Stimulated activated effector memory CD8-positive, alpha-beta T cell treated with anti-CD3 and anti-CD28 coated beads, Interleukin-12 subunit alpha, Interleukin-12 subunit beta, amount 100 ng/mL, for 72 hours (primary cell): ENCODE measurements around the gene MBD6.

Source experiments
- ATAC-seq: fragments of 150-1000 bp; cut with Tn5 transposase; 2 replicates; pipeline ENCODE4 v1.10.0; 2021
- DNase-seq, 2 donors: peaks; one replicate each; pipeline ENCODE4 v3.0.0; 2021 to 2022; ENCODE audit warnings: low spot score in 2 of 2
- H3K27ac Mint-ChIP-seq: one replicate; pipeline ENCODE4 v1.8.0; 2022; ENCODE audit warnings: mild to moderate bottlenecking, mixed read lengths
- H3K36me3 Mint-ChIP-seq: one replicate; pipeline ENCODE4 v1.8.0; 2022; ENCODE audit warnings: mild to moderate bottlenecking, mixed read lengths
- H3K4me1 Mint-ChIP-seq: one replicate; pipeline ENCODE4 v1.8.0; 2022; ENCODE audit warnings: mixed read lengths
- H3K4me3 Mint-ChIP-seq: one replicate; pipeline ENCODE4 v1.8.0; 2022; ENCODE audit warnings: mild to moderate bottlenecking, mixed read lengths
- H3K9me3 Mint-ChIP-seq: one replicate; pipeline ENCODE4 v1.8.0; 2022; ENCODE audit warnings: mixed read lengths

Gene MBD6

DNA sequence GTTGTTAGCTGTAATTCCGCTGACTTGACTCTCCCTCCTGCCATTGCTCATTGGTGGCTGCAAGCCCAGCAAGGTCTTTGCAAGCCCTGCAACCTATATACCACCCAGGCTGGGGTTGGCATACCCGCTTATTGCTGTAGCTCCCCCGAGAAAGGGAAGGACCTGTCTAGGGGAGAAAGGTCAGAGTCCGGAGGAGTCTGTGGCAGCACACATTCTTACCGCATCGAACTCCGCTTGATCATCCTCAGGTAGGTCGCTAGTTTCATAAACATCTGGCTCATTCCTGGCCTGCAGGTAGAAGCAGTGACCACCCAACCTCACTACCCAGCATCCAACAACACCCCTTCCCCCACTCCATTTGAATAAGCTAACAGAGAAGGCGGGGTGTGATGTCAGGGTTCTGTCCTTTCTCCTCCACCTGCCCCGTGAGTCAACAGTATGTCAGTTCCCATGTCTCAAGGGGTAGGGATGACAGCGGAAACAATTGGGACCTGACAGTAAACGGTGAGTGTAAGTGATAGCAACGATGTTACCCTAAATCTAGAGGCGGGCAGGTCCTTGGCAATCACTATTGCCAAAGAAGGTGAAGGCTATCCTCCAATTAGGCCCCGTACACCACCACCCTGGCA lies 23.3 kb downstream of the MBD6 start:
- ATAC-seq, result no peak

DNA sequence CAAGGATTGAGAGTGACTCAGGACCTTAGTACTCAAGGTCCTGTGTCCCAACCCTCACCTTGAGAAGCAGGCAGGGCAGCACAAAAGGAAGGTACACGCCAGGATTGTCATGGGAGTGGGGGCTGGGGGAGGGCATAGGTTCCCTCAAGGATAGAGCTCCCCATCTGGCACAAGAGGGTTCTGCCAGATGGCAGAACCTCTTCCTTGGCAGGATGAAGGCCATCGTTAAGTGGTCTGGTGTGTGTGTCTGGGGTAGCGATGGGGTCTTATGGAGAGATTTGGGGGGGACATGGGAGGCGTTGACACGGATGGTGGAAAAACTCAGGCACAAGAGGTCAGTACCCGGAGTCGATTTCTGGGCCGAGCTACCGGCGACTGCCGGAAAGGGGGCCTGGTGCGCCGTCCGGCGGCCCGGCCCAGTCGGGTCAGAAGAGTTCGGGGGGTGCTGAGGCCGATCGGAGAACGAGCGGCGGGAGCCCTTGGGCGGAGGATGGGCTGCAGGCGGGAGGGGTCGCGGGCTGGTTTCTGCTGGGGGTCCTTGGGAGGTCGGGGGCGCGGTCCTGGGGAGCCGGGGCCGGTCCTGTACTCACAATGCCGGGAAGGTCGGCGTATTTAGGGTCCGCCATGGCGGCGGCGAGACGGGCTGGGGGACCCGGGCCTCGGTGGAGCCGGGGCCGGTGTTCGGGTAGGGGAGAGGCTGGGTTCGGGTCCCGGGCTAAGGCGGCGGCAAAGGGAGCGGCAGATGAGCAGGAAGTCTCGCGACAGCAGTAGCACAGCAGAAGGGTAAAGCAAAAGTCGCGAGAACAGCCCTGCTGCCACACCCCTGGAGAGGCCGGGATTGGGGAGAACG lies 24.0 kb downstream of the MBD6 start, which contains the start of gene DCTN2:
DCTN2 (minus strand) TSS at position 755 of the 850 bp plus-strand sequence; CDS start at position 626, 129 bp downstream.
- Mint-ChIP-seq H3K4me1 (peaks cover 54% of the 10 kb centered on the region), H3K9me3 (no peaks in the 10 kb centered on the region), H3K27ac (peak within 1 kb of the TSS; percentile 99), H3K4me3 (peak within 1 kb of the TSS; percentile 97), H3K36me3 (peaks cover 43% of the 10 kb centered on the region)
- ATAC-seq, result peak; percentile 95
- peak; percentile 76 to 93 for DNase-seq

More for the DNA sequence above, 23.3 kb downstream of the MBD6 start:
- Mint-ChIP-seq H3K9me3 (no peaks in the 10 kb centered on the region), H3K36me3 (peaks cover 50% of the 10 kb centered on the region), H3K27ac (peak overlapping the region; percentile 99), H3K4me3 (peak overlapping the region; percentile 97), H3K4me1 (peaks cover 53% of the 10 kb centered on the region)
- no peak for DNase-seq

DNA sequence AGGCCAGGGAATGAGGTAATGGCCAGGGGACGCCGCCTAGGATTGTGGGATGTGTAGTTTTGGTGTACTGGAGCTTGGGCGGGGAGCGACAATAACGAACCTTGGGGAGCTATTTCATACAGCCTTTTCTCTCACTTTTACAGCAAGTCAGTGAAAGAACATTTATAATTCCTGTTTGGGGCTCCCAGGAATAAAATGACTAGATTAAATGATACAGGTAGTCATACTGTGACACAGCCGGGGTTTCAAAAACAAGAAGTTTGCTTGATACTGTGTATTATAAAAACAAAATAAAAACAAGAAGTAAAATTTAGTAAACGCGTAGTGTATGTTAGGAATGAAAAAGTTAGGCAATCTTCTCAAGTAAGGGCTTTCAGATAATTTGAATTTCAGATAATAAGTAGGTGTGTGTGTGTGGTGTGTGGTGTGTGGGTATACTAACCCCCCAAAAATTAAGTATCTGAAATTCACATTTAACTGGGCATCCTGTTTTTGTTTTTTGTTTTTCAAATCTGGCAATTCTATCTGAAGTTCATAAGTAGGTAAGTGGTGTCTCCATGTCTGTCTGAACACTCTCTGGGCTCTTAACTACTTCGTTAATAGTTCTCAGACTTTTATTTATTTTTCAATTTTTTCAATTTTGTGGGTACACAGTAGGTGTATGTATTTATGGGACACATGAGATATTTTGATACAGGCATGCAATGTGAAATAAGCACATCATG lies 24.8 kb downstream of the MBD6 start:
- peaks cover 54% of the 10 kb centered on the region for H3K4me1 Mint-ChIP-seq
- peak overlapping the region; percentile 97 for H3K4me3 Mint-ChIP-seq
- H3K36me3 Mint-ChIP-seq, result peaks cover 35% of the 10 kb centered on the region
- no peaks in the 10 kb centered on the region for H3K9me3 Mint-ChIP-seq
- peak overlapping the region; percentile 99 for H3K27ac Mint-ChIP-seq
- DNase-seq, result no peak
- ATAC-seq, result no peak

DNA sequence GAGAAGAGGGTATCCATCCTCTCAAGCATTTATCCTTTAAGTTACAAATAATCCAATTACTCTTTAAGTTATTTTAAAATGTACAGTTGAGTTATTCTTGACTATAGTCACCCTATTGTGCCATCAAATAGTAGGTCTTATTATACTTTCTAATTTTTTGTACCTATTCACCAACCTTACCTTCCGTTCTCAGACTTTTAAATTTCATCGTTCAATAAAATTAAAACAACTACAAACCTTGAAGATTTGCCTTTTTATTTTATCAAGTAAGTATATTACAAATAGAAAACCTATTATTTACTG lies 25.3 kb downstream of the MBD6 start:
- DNase-seq (no peak), ATAC-seq (no peak)
- peaks cover 31% of the 10 kb centered on the region for H3K36me3 Mint-ChIP-seq
- H3K4me1 Mint-ChIP-seq, result peaks cover 54% of the 10 kb centered on the region
- peak overlapping the region; percentile 97 for H3K4me3 Mint-ChIP-seq
- H3K9me3 Mint-ChIP-seq, result no peaks in the 10 kb centered on the region
- H3K27ac Mint-ChIP-seq, result no peak overlapping the region

DNA sequence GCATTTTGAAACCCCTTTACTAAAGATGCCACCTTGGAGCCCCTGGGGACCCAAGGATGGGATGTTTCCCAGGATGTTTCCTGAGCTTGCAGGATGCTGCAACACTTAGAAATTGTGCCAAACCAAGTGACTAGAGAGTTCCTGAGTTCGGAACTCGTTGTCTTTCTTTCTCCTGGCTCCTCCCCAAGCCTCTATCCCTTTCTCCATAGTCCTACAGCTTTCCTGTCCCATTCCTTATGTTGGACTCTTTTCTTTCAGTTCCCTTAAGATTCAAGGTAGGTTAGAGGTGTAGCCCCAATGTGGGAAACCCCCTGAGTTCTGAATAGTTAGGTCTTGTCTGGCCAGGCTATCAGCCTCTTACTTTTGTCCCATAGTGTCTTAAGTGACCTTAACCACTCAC lies 25.9 kb downstream of the MBD6 start:
- DNase-seq (no peak), ATAC-seq (no peak)
- Mint-ChIP-seq H3K4me3 (peak overlapping the region; percentile 97), H3K4me1 (peaks cover 53% of the 10 kb centered on the region), H3K36me3 (peaks cover 26% of the 10 kb centered on the region), H3K9me3 (no peaks in the 10 kb centered on the region), H3K27ac (no peak overlapping the region)

DNA sequence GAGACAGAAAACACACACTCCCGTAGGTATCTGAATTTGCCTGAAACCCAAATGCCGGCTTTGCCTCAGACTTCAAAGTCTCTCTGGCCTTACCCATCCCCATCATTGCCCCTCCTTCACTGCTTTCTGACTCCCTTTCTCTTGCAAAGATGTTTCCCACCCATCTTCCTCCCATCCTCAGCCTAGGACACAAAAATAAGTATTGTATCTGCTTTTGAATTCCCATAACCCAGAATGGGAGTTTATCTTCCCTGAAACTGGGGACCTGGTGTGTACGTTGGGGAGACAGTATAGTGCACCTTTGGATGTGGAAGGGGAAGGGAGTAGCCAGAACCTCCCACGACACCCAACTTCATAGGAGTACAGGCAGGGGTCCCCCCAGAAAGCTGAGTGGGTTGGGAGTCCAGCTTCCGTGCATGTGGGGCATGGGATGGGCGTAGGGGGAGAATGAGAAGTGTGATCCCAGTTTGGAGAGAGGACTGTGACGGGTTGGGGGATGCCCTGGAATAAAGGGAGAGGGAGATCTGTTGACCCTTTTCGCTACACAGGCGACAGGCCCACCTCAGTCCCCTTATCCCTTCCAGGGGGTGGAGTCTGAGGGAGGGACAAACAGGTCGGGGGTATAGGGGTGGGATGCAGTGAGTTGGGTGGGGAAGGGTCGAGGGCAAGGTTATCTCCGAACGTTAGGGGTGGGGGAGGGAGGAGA lies 26.7 kb downstream of the MBD6 start:
- no peaks in the 10 kb centered on the region for H3K9me3 Mint-ChIP-seq
- peak overlapping the region; percentile 55 for H3K27ac Mint-ChIP-seq
- DNase-seq (no peak), ATAC-seq (peak; percentile 27)
- peaks cover 47% of the 10 kb centered on the region for H3K4me1 Mint-ChIP-seq
- H3K36me3 Mint-ChIP-seq, result peaks cover 22% of the 10 kb centered on the region
- H3K4me3 Mint-ChIP-seq, result peak overlapping the region; percentile 97

DNA sequence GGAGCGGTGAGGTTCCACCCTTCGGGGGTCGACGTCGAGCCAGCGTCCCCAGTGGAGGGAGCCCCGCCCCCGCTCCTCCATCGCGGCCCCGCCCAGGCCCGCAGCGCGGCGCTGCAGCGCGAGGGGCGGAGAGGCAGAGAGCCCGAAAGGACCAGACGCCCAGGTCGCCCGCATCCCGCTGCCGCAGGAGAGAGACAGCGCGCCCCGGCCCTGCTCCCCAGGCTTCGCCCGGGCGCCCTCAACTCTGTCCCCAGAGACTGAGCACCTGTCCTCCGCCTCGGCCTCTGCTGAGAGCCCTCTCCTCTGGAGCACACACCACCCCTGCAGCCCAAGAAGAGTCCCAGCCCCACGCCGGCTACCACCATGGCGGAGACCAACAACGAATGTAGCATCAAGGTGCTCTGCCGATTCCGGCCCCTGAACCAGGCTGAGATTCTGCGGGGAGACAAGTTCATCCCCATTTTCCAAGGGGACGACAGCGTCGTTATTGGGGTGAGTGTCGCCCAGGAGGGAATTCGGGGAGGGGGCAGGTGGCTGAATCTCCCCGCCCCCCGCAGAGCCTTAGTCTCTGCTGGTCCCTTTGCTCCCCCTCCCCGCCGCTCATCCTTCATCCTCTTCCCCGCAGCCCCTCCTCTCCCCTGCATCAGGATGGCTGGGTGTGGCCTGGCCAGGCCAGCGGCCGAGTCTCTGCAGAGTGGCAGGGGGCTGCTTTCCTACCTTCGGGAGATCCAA lies 27.5 kb downstream of the MBD6 start, which contains the start of gene KIF5A:
KIF5A (plus strand) TSS at position 136 of the 732 bp plus-strand sequence; CDS start at position 364, 228 bp downstream.
- Mint-ChIP-seq H3K27ac (peak within 1 kb of the TSS; percentile 55), H3K9me3 (no peaks in the 10 kb centered on the region), H3K36me3 (peaks cover 16% of the 10 kb centered on the region), H3K4me3 (peak within 1 kb of the TSS; percentile 97), H3K4me1 (peaks cover 42% of the 10 kb centered on the region)
- peak; percentile 70 for ATAC-seq
- peak; percentile 60 to 85 for DNase-seq

DNA sequence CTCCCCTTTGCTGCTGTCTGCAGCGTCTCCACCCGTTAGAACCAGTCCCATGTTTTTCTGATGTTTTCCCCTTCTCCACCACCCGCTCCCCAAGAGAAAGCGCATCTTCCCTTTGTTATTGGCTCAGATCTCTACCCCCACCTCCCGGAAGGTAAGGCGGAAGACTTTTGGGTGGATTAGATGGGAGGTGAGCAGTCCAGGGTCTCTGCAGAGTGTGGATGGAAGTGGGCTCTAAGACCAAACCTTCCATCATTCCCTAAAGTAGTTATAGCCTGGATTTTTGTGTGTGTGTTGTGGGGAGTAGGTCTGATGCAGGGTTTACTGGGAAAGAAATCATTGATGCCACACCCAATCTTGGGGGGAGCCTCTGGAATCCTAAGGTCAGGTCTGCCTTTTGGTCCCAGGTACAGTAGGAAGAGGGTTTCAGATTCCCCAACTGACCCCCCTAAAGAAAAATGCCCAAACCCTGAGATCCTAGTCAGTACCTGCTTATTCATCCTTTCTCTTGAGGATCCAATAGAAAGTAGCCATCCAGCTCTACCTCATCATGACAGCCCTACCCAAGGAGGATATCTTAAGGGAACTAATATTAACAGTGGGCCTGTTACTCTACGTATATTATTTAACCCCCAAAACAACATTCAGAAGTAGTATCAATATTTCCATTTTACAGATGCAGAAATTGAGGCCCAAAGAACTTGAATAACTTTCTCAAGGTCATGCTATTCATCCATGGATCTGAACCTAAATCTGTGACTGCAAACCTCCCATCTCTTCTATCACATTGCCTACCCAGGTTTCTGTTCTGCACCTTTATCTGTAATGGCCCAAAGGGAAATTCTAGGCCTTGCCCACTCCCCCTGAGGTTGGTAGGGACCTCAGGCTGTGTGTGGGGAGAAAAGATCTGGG lies 28.3 kb downstream of the MBD6 start:
- peaks cover 34% of the 10 kb centered on the region for H3K4me1 Mint-ChIP-seq
- H3K4me3 Mint-ChIP-seq, result peak overlapping the region; percentile 97
- no peak for ATAC-seq
- peak overlapping the region; percentile 55 for H3K27ac Mint-ChIP-seq
- no peaks in the 10 kb centered on the region for H3K9me3 Mint-ChIP-seq
- peaks cover 14% of the 10 kb centered on the region for H3K36me3 Mint-ChIP-seq
- DNase-seq, result no peak

DNA sequence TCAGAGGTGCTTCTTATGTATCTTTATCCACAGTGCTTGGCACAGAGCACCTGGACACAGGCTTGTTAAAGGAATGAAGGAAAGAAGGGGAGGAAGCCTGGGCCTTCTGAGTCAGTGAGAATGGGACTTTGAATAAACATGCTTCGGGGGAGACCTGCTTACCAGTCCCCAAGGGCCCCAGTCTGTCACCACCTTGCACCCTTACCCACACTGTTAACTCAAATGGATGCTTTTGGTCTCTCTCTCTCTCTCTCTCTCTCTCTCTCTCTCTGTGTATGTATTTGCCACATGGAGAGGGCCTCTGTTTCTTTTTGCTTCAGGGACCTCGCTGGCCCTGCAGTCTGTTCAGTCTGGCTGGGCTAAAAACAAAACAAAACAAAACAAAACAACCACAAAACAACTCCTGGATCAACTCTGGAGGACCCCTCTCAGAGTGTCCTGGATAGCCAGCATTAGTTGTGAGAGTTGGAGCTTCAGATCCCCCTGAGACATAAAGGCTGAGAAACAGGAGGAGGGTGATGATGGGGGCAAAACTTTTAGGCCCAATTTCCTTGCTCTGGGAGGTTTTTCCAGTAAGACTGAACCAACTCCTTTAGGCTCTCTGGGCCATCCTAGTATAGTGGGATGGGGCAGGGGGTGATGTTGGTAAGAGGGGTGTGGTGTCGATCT lies 29.1 kb downstream of the MBD6 start:
- ATAC-seq, result no peak
- no peak for DNase-seq
- H3K36me3 Mint-ChIP-seq, result peaks cover 6% of the 10 kb centered on the region
- no peaks in the 10 kb centered on the region for H3K9me3 Mint-ChIP-seq
- no peak overlapping the region for H3K27ac Mint-ChIP-seq
- H3K4me3 Mint-ChIP-seq, result no peak overlapping the region
- H3K4me1 Mint-ChIP-seq, result peaks cover 27% of the 10 kb centered on the region

DNA sequence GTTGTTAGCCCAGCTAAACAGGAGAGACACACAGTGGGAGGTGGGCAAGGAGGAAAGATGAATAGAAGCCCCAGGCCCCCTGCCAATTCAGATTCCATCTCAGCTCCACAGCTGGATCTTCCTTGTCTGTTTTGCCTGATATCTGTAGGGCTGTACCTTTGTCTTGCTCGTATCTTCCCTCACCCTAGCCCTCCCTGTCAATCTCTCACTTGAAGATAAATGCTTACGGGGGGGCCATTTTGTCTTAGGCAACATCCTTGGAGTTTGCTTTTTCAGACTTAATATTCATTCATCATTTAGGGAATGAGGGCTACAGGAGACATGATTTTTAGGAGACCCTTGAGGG lies 29.7 kb downstream of the MBD6 start:
- Mint-ChIP-seq H3K4me3 (no peak overlapping the region), H3K9me3 (no peaks in the 10 kb centered on the region), H3K27ac (no peak overlapping the region), H3K36me3 (peaks cover 2% of the 10 kb centered on the region), H3K4me1 (peaks cover 25% of the 10 kb centered on the region)
- ATAC-seq (no peak), DNase-seq (no peak)

DNA sequence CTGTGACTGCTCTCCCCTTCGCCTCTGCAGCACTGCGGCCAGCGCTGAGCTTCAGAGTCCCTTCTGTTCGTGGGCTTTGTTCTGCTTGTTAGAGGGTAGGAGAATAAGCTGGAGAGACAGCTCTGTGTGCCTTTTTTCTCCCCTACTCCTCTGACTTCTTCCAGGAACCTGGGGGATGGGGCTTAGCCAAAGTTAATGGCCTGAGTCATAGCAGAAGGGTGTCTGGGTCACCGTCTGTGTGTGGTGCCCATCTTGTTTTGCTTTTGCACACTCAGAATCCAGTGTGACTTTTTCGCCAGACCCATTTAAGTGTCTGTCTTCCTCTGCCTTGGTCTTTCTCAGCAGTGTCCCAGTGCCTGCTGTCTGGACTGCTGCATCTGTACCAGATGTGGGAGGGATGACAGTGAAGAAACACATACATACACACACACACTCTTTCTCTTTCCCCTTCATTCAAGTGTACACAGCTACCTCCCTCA lies 30.2 kb downstream of the MBD6 start:
- Mint-ChIP-seq H3K4me3 (no peak overlapping the region), H3K9me3 (no peaks in the 10 kb centered on the region), H3K4me1 (peaks cover 21% of the 10 kb centered on the region), H3K27ac (no peak overlapping the region), H3K36me3 (no peaks in the 10 kb centered on the region)
- DNase-seq (no peak), ATAC-seq (no peak)

DNA sequence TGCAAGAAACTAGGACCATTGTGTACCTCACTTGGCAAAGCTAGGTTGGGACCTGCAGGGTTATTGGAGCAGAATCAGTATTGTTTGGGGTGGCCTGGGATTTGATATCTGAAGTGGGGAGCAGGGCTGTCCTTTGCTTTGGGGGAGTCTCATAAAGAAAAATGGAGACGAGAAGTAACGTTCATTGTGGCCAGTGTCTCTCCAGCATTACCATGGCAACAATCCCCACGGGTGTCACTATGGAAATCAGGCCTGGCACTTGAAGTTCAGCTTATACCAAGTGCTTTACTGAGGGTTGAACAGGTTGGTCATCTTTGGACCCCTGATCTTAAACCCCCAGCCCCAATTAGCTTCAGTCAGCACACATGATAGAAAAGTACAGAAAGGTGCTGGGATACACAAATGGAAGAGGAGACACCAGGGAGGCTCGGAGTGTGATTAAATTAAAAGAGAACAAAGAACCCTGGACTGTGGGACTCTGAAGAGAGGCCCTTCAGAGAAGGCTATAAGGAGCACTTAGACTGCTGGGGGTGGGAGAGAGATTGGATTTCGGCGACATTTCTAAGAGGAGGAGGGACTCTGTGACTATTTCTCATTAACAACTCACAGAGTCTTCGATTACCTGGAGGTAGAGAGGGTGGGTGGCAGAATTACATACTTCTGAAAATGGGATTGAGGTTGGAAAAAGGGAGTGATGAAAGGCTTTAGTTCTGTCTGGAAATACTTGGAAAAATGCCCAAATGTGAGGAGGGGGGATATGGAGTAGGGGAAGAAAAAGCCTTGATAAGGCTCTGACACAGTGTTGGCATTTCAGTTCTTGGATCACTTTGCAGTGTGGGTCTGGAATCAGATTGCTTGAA lies 30.9 kb downstream of the MBD6 start:
- H3K36me3 Mint-ChIP-seq, result no peaks in the 10 kb centered on the region
- H3K9me3 Mint-ChIP-seq, result no peaks in the 10 kb centered on the region
- H3K27ac Mint-ChIP-seq, result no peak overlapping the region
- H3K4me1 Mint-ChIP-seq, result peaks cover 21% of the 10 kb centered on the region
- ATAC-seq (no peak), DNase-seq (no peak)
- H3K4me3 Mint-ChIP-seq, result no peak overlapping the region
